Endothelial cell of umbilical vein (primary cell): Measurements from ENCODE around the gene SCGB3A1. TPM values are rescaled to one million over a fixed set of nuclear protein-coding genes. Genes with fewer than 3 reads are reported as not detected.
A peak's percentile ranks its signal among the peaks of the same experiment; 100 is the strongest.

Experiments
- BruUV-seq: library from RNA; stranded (reverse); fragments of 400-500 nt; replicated peaks from 2 replicates; lab custom pipeline; 2021; lab: Mats Ljungman, UMichigan
- CTCF ChIA-PET: fragments of 300-600, 350-600 bp; sonication (Branson Sonifier 250); formaldehyde crosslinking; loops from one replicate; lab custom pipeline; 2021; ENCODE audit warnings: antibody characterized with exemption, inconsistent platforms; lab: Charles Lee
- POLR2A ChIA-PET: fragments of 300-600, 350-600 bp; sonication (Branson Sonifier 250); formaldehyde crosslinking; loops from one replicate; lab custom pipeline; 2021; ENCODE audit warnings: antibody characterized with exemption, inconsistent platforms; lab: Charles Lee
- DNase-seq: peaks from one replicate; pipeline ENCODE4 v3.0.0-alpha.2; 2011; ENCODE audit warnings: low read depth, low spot score
- FAIRE-seq: peaks from 2 replicates; lab custom pipeline; 2011; peaks lifted over from hg19 to GRCh38; lab: Jason Lieb, UNC
- H2AFZ ChIP-seq: 2 replicates; pipeline ENCODE4 v1.6.0; 2012; ENCODE audit warnings: low read depth, low read length, control low read depth, inconsistent platforms
- H3K27ac ChIP-seq: 2 replicates; pipeline ENCODE4 v1.5.1; 2011; ENCODE audit warnings: low read depth, mild to moderate bottlenecking, control low read depth, low read length, moderate library complexity; ENCODE audit not compliant: insufficient read depth
- H3K27me3 ChIP-seq, 2 experiments: 2 replicates each; pipeline versions ENCODE4 v1.6.0 to v1.6.1; 2011; ENCODE audit warnings: low read length in 2 of 2, mixed read lengths in 1 of 2; ENCODE audit not compliant: control insufficient read depth in 2 of 2, insufficient read depth in 2 of 2
- H3K36me3 ChIP-seq, 2 experiments: 2 replicates in 1 of 2; 3 replicates in 1 of 2; pipeline ENCODE4 v1.5.1; 2011; ENCODE audit warnings: low read length in 2 of 2, mild to moderate bottlenecking in 1 of 2, moderate library complexity in 1 of 2; ENCODE audit not compliant: control insufficient read depth in 2 of 2, insufficient read depth in 2 of 2; ENCODE audit errors: extremely low read depth in 1 of 2
- H3K4me1 ChIP-seq: 3 replicates; pipeline ENCODE4 v1.5.1; 2011; ENCODE audit warnings: mild to moderate bottlenecking, low read length; ENCODE audit not compliant: control insufficient read depth, insufficient read depth; ENCODE audit errors: extremely low read depth
- H3K4me2 ChIP-seq: 2 replicates; pipeline ENCODE4 v1.6.1; 2011; ENCODE audit warnings: low read length, control low read depth, mixed read lengths; ENCODE audit not compliant: insufficient read depth
- H3K4me3 ChIP-seq, 3 experiments: fragments of 200-600 bp in 1 of 3; sonication (generic), shearing (Covaris generic) in 1 of 3; replicated peaks in 1 of 3; 2 replicates each; pipeline ENCODE4 v1.5.1; 2011 to 2016; ENCODE audit warnings: control low read depth in 3 of 3, low read length in 3 of 3, mild to moderate bottlenecking in 2 of 3, inconsistent platforms in 1 of 3, low read depth in 1 of 3, moderate library complexity in 1 of 3; ENCODE audit not compliant: insufficient read depth in 1 of 3
- H3K79me2 ChIP-seq: 2 replicates; pipeline ENCODE4 v1.6.0; 2012; ENCODE audit warnings: low read length, inconsistent platforms; ENCODE audit not compliant: control insufficient read depth, insufficient read depth
- H3K9ac ChIP-seq: replicated peaks from 2 replicates; pipeline ENCODE3; 2011; ENCODE audit warnings: low read length, control low read depth; ENCODE audit not compliant: insufficient read depth; ENCODE audit errors: extremely low read depth
- H3K9me1 ChIP-seq: replicated peaks from 3 replicates; pipeline ENCODE4 v1.6.0; 2011; ENCODE audit warnings: mild to moderate bottlenecking, low read length; ENCODE audit not compliant: control insufficient read depth, insufficient read depth; ENCODE audit errors: extremely low read depth
- H3K9me3 ChIP-seq: replicated peaks from 2 replicates; pipeline ENCODE4 v1.5.1; 2012; ENCODE audit warnings: low read length, inconsistent platforms; ENCODE audit not compliant: control insufficient read depth, insufficient read depth
- H4K20me1 ChIP-seq: replicated peaks from 2 replicates; pipeline ENCODE3; 2011; ENCODE audit warnings: mild to moderate bottlenecking, low read length; ENCODE audit not compliant: control insufficient read depth, insufficient read depth; ENCODE audit errors: extremely low read depth
- FOS ChIP-seq: IDR thresholded peaks from 2 replicates; pipeline ENCODE4 v1.6.1; 2011; ENCODE audit warnings: mild to moderate bottlenecking, low read length, moderate library complexity, borderline replicate concordance; ENCODE audit not compliant: insufficient read depth
- JUN ChIP-seq: IDR thresholded peaks from 2 replicates; pipeline ENCODE4 v1.6.1; 2011; ENCODE audit warnings: borderline replicate concordance, low read depth; ENCODE audit not compliant: insufficient read length, insufficient read depth
- dilution Hi-C: fragments of 300-500 bp; cut with MboI; formaldehyde crosslinking; loops from one replicate; pipeline ENCODE4 v1.15.0; 2019; ENCODE audit warnings: low sequenced_read_pairs; ENCODE audit not compliant: extremely low pct_ligation_motif_present
- intact Hi-C: fragments of 100-400 bp; cut with micrococcal nuclease; formaldehyde crosslinking; loops from one replicate; pipeline ENCODE4 v1.10.0; 2022
- polyA plus RNA-seq, 4 experiments: library from polyadenylated mRNA; depleted of rRNA in 3 of 4; stranded (reverse) in 3 of 4; unstranded in 1 of 4; fragments of >200 nt; gene quantifications; 2 replicates each; pipeline versions ENCODE4 v1.2.1 to v1.2.3, GENCODE V29; 2011 to 2012; ENCODE audit warnings: missing spikeins in 1 of 4
- total RNA-seq: library from RNA; stranded (reverse); gene quantifications from 2 replicates; pipeline ENCODE4 v1.2.3, GENCODE V29; 2021
- TF ChIP-seq, protein P1 (sequence below): IDR thresholded peaks from 2 replicates; pipeline ENCODE4 v1.6.1; 2011; ENCODE audit not compliant: insufficient read depth, insufficient read length

SCGB3A1 gene
- total and polyA plus RNA-seq, 2 donors (not counting 3 experiments of a cell fraction or from before 2014, with no cell fraction given): 0.73 TPM; not detected in 1

DNA sequence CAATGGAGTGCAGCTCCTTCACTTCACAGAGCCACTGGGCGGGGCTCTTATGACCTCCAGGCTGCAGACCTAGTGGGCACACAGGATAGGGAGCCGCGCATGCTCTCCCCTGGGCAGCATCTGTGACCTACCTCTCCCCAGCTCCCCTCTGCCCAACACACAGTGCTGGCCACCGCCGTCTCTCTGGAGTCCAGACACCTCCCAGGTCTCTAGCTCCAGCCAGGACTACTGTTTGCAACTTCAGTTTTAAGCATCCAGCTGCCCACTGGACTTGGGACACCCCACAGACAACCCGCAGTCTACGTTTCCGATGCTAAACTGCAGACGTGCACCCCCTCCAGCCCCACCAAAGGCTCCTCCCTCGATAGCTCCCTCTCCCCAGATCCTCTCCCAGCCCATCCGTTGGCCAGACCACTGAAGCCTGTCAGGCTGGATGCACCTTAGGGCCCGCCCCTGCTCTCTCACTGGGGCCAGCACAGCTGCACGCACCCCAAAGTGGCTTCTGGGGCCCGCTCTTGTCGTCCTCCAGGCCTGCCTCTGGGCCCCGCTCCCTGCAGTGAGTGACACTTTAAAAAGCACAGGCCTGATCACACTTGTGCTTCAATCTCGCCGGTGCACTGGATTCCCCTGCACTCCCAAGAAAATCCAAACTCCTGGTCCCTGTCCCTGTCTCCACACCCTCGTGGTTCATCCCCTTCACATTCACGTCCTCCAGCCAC lies 46.8 kb upstream of the SCGB3A1 start:
- H4K20me1 ChIP-seq: no peaks in the 10 kb centered on the region
- no peak overlapping the region for H3K4me3 ChIP-seq
- no peaks in the 10 kb centered on the region for H3K4me1 ChIP-seq
- no peaks in the 10 kb centered on the region for H3K79me2 ChIP-seq
- POLR2A ChIA-PET: no interaction called here
- no peak overlapping the region for H3K9ac ChIP-seq
- no peak for FAIRE-seq
- H3K27ac ChIP-seq: no peak overlapping the region
- CTCF ChIA-PET: no interaction called here
- H3K9me1 ChIP-seq: no peaks in the 10 kb centered on the region
- TF ChIP-seq JUN (no peak), FOS (no peak)
- H3K27me3 ChIP-seq: no peaks in the 10 kb centered on the region
- H3K36me3 ChIP-seq: no peaks in the 10 kb centered on the region
- no TSS peak for BruUV-seq
- dilution Hi-C loops: no loop called here
- no peak overlapping the region for H3K4me2 ChIP-seq
- no peak overlapping the region for H2AFZ ChIP-seq
- DNase-seq: no peak
- intact Hi-C loops: no loop called here
- H3K9me3 ChIP-seq: no peaks in the 10 kb centered on the region

DNA sequence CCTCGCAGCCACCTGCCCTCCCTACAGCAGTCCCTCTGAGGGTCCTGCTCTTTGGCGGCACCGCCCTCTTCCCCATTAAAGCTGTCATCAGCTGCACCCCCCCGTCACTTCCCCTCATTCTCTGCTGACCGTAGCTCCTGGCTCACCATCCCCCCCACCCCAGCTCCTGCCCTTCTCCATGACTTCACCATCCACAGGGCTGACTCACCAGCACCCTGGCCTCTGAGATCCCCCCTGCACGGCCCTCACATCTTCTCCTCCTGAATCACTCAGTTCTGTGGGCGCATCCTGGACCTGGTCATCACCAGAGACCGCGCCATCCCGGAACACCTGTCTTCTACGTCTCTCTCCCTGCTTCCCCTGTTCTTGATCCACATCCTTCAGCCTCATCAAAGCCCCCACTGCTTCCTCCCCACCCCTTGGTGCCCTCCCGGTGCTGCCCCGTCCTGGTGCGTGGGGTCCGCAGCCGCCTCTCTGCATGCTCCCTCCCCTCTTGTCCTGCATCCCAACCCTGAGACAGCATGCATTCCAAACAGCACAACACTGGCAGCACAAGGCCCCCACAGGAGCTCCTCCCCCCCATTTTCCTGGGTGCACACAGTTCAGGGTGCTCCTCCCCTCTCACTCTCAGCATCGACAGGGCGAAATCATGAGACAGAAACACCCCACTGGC lies 45.2 kb upstream of the SCGB3A1 start:
- ChIA-PET CTCF (no interaction called here), POLR2A (no interaction called here)
- Histone ChIP-seq H3K4me1 (no peaks in the 10 kb centered on the region), H3K36me3 (no peaks in the 10 kb centered on the region), H3K27me3 (no peaks in the 10 kb centered on the region), H3K4me3 (no peak overlapping the region), H3K4me2 (no peak overlapping the region), H3K9ac (no peak overlapping the region), H3K9me3 (no peaks in the 10 kb centered on the region), H3K79me2 (no peaks in the 10 kb centered on the region), H3K27ac (no peak overlapping the region), H4K20me1 (no peaks in the 10 kb centered on the region), H3K9me1 (no peaks in the 10 kb centered on the region), H2AFZ (no peak overlapping the region)
- dilution Hi-C loops (no loop called here), intact Hi-C loops (loop anchor here (1.0 kb wide), 1 partner anchor 9 kb away; no protein-coding TSS in a partner anchor)
- FAIRE-seq (no peak), DNase-seq (peak; percentile 38)
- BruUV-seq: no TSS peak
- TF ChIP-seq JUN: peak; percentile 9
- TF ChIP-seq, protein P1, sequence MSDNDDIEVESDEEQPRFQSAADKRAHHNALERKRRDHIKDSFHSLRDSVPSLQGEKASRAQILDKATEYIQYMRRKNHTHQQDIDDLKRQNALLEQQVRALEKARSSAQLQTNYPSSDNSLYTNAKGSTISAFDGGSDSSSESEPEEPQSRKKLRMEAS: no peak
